Measurements from ENCODE around the gene FUS.

GRCh38 chr16:31201582-31202413 is 21.9 kb downstream of the FUS start:
- TF ChIP-seq SUZ12 (IDR thresholded peaks at IDR 0.05; ENCODE audit: extremely low read depth, insufficient read depth, insufficient read length) (no peak), YY1 (IDR thresholded peaks at IDR 0.05; ENCODE audit: insufficient read depth, insufficient read length) (no peak), ZNF274 (IDR thresholded peaks at IDR 0.05; ENCODE audit: low read depth, low read length) (no peak)

Data from NT2/D1 (cell line).